HS-27A (cell line): ENCODE measurements around the gene SLC5A11.
"Not testable (repeated sequence)": the region's sequence is repeated elsewhere in the genome, so short reads cannot be mapped to it uniquely, and the experiment has no call there.

Experiments
- DNase-seq: peaks from one replicate; pipeline ENCODE4 v3.0.0-alpha.2; 2012; ENCODE audit warnings: low read depth, missing footprints

SLC5A11 gene

GRCh38 chr16:24845726-24846547, at the start of gene SLC5A11:
Gene SLC5A11 (plus strand): TSS chr16:24845963. CDS start chr16:24858644, 12,681 bp downstream.
- DNase-seq = no peak

GRCh38 chr16:24800586-24800985, 45.2 kb upstream of the SLC5A11 start:
- no peak for DNase-seq

- DNase-seq = no peak
Measured at GRCh38 chr16:24801761-24802302, 43.9 kb upstream of the SLC5A11 start.

GRCh38 chr16:24805484-24805883, 40.3 kb upstream of the SLC5A11 start:
- DNase-seq = no peak

- no peak for DNase-seq
Measured at GRCh38 chr16:24807301-24807700, 38.5 kb upstream of the SLC5A11 start.

- no peak for DNase-seq
Measured at GRCh38 chr16:24810951-24811843, 34.6 kb upstream of the SLC5A11 start.

GRCh38 chr16:24812813-24813212, 33.0 kb upstream of the SLC5A11 start:
- not testable (repeated sequence) for DNase-seq

GRCh38 chr16:24815021-24815420, 30.7 kb upstream of the SLC5A11 start:
- no peak for DNase-seq

- DNase-seq = no peak
Measured at GRCh38 chr16:24816688-24817087, 29.1 kb upstream of the SLC5A11 start.

GRCh38 chr16:24819462-24820040, 26.2 kb upstream of the SLC5A11 start:
- no peak for DNase-seq

- DNase-seq = no peak
Measured at GRCh38 chr16:24820522-24820921, 25.2 kb upstream of the SLC5A11 start.

- DNase-seq = no peak
Measured at GRCh38 chr16:24821129-24821528, 24.6 kb upstream of the SLC5A11 start.

GRCh38 chr16:24822542-24822941, 23.2 kb upstream of the SLC5A11 start:
- no peak for DNase-seq

GRCh38 chr16:24822974-24823373, 22.8 kb upstream of the SLC5A11 start:
- DNase-seq = no peak

GRCh38 chr16:24825696-24826095, 20.1 kb upstream of the SLC5A11 start:
- DNase-seq = no peak

GRCh38 chr16:24826096-24826690, 19.6 kb upstream of the SLC5A11 start:
- no peak for DNase-seq

- no peak for DNase-seq
Measured at GRCh38 chr16:24826817-24827566, 18.8 kb upstream of the SLC5A11 start.

- DNase-seq = no peak
Measured at GRCh38 chr16:24829153-24829552, 16.6 kb upstream of the SLC5A11 start.

- DNase-seq = no peak
Measured at GRCh38 chr16:24833352-24833751, 12.4 kb upstream of the SLC5A11 start.

GRCh38 chr16:24834459-24835335, 11.1 kb upstream of the SLC5A11 start:
- DNase-seq = no peak
